ENCODE measurements around the gene ZBTB7C.
"Not testable (repeated sequence)": the region's sequence is repeated elsewhere in the genome, so short reads cannot be mapped to it uniquely, and the experiment has no call there.

Gene ZBTB7C

GRCh38 chr18:48293954-48294898, 115.0 kb downstream of the ZBTB7C start:
- no peak for TF ChIP-seq ZNF274 (IDR thresholded peaks at IDR 0.05; ENCODE audit: low read depth, low read length)
- TF ChIP-seq SUZ12 (IDR thresholded peaks at IDR 0.05; ENCODE audit: extremely low read depth, insufficient read depth, insufficient read length): no peak
- TF ChIP-seq YY1 (IDR thresholded peaks at IDR 0.05; ENCODE audit: insufficient read depth, insufficient read length): no peak
- DNase-seq (ENCODE audit: low read depth, low spot score): no peak

GRCh38 chr18:48292782-48293424, 116.3 kb downstream of the ZBTB7C start:
- no peak overlapping the region for H3K4me3 ChIP-seq (ENCODE audit: insufficient read length, low read depth)
- peaks cover 16% of the 10 kb centered on the region for H3K4me1 ChIP-seq (ENCODE audit: insufficient read depth, insufficient read length)
- no peaks in the 10 kb centered on the region for H3K36me3 ChIP-seq (ENCODE audit: insufficient read depth, insufficient read length, low read length)
- H3K9ac ChIP-seq (ENCODE audit: insufficient read length, low read depth): no peak overlapping the region
- TF ChIP-seq YY1 (IDR thresholded peaks at IDR 0.05; ENCODE audit: insufficient read depth, insufficient read length) (no peak), SUZ12 (IDR thresholded peaks at IDR 0.05; ENCODE audit: extremely low read depth, insufficient read depth, insufficient read length) (no peak), ZNF274 (IDR thresholded peaks at IDR 0.05; ENCODE audit: low read depth, low read length) (no peak)
- DNase-seq (ENCODE audit: low read depth, low spot score): no peak
- H3K27me3 ChIP-seq (ENCODE audit: insufficient read depth, insufficient read length): no peaks in the 10 kb centered on the region
- no peaks in the 10 kb centered on the region for H3K9me3 ChIP-seq (ENCODE audit: insufficient read depth, low read length)

More at GRCh38 chr18:48293954-48294898, 115.0 kb downstream of the ZBTB7C start:
- Histone ChIP-seq H3K9me3 (ENCODE audit: insufficient read depth, low read length) (no peaks in the 10 kb centered on the region), H3K4me1 (ENCODE audit: insufficient read depth, insufficient read length) (peaks cover 16% of the 10 kb centered on the region), H3K4me3 (ENCODE audit: insufficient read length, low read depth) (no peak overlapping the region), H3K36me3 (ENCODE audit: insufficient read depth, insufficient read length, low read length) (no peaks in the 10 kb centered on the region), H3K27me3 (ENCODE audit: insufficient read depth, insufficient read length) (no peaks in the 10 kb centered on the region), H3K9ac (ENCODE audit: insufficient read length, low read depth) (no peak overlapping the region)

- no peak overlapping the region for H3K9ac ChIP-seq (ENCODE audit: insufficient read length, low read depth)
- H3K27me3 ChIP-seq (ENCODE audit: insufficient read depth, insufficient read length): no peaks in the 10 kb centered on the region
- DNase-seq (ENCODE audit: low read depth, low spot score): no peak
- peaks cover 16% of the 10 kb centered on the region for H3K4me1 ChIP-seq (ENCODE audit: insufficient read depth, insufficient read length)
- TF ChIP-seq SUZ12 (IDR thresholded peaks at IDR 0.05; ENCODE audit: extremely low read depth, insufficient read depth, insufficient read length) (no peak), YY1 (IDR thresholded peaks at IDR 0.05; ENCODE audit: insufficient read depth, insufficient read length) (no peak), ZNF274 (IDR thresholded peaks at IDR 0.05; ENCODE audit: low read depth, low read length) (no peak)
- H3K4me3 ChIP-seq (ENCODE audit: insufficient read length, low read depth): no peak overlapping the region
- no peaks in the 10 kb centered on the region for H3K36me3 ChIP-seq (ENCODE audit: insufficient read depth, insufficient read length, low read length)
- no peaks in the 10 kb centered on the region for H3K9me3 ChIP-seq (ENCODE audit: insufficient read depth, low read length)
Measured at GRCh38 chr18:48292229-48292628, 117.0 kb downstream of the ZBTB7C start.

GRCh38 chr18:48290162-48290926, 118.8 kb downstream of the ZBTB7C start:
- Histone ChIP-seq H3K27me3 (ENCODE audit: insufficient read depth, insufficient read length) (no peaks in the 10 kb centered on the region), H3K9me3 (ENCODE audit: insufficient read depth, low read length) (no peaks in the 10 kb centered on the region), H3K4me1 (ENCODE audit: insufficient read depth, insufficient read length) (peaks cover 10% of the 10 kb centered on the region), H3K4me3 (ENCODE audit: insufficient read length, low read depth) (no peak overlapping the region), H3K9ac (ENCODE audit: insufficient read length, low read depth) (no peak overlapping the region), H3K36me3 (ENCODE audit: insufficient read depth, insufficient read length, low read length) (no peaks in the 10 kb centered on the region)
- no peak for TF ChIP-seq ZNF274 (IDR thresholded peaks at IDR 0.05; ENCODE audit: low read depth, low read length)
- TF ChIP-seq SUZ12 (IDR thresholded peaks at IDR 0.05; ENCODE audit: extremely low read depth, insufficient read depth, insufficient read length): no peak
- TF ChIP-seq YY1 (IDR thresholded peaks at IDR 0.05; ENCODE audit: insufficient read depth, insufficient read length): no peak
- DNase-seq (ENCODE audit: low read depth, low spot score): no peak

GRCh38 chr18:48284743-48285142, 124.4 kb downstream of the ZBTB7C start:
- no peak overlapping the region for H3K9ac ChIP-seq (ENCODE audit: insufficient read length, low read depth)
- no peaks in the 10 kb centered on the region for H3K36me3 ChIP-seq (ENCODE audit: insufficient read depth, insufficient read length, low read length)
- no peaks in the 10 kb centered on the region for H3K9me3 ChIP-seq (ENCODE audit: insufficient read depth, low read length)
- H3K4me3 ChIP-seq (ENCODE audit: insufficient read length, low read depth): no peak overlapping the region
- no peaks in the 10 kb centered on the region for H3K4me1 ChIP-seq (ENCODE audit: insufficient read depth, insufficient read length)
- TF ChIP-seq SUZ12 (IDR thresholded peaks at IDR 0.05; ENCODE audit: extremely low read depth, insufficient read depth, insufficient read length): no peak
- TF ChIP-seq YY1 (IDR thresholded peaks at IDR 0.05; ENCODE audit: insufficient read depth, insufficient read length): no peak
- TF ChIP-seq ZNF274 (IDR thresholded peaks at IDR 0.05; ENCODE audit: low read depth, low read length): no peak
- no peak for DNase-seq (ENCODE audit: low read depth, low spot score)
- no peaks in the 10 kb centered on the region for H3K27me3 ChIP-seq (ENCODE audit: insufficient read depth, insufficient read length)

- not testable (repeated sequence) for H3K27me3 ChIP-seq (ENCODE audit: insufficient read depth, insufficient read length); H3K9me3 ChIP-seq (ENCODE audit: insufficient read depth, low read length); H3K4me3 ChIP-seq (ENCODE audit: insufficient read length, low read depth); DNase-seq (ENCODE audit: low read depth, low spot score); H3K9ac ChIP-seq (ENCODE audit: insufficient read length, low read depth); H3K36me3 ChIP-seq (ENCODE audit: insufficient read depth, insufficient read length, low read length); H3K4me1 ChIP-seq (ENCODE audit: insufficient read depth, insufficient read length)
Measured at GRCh38 chr18:48284011-48284410, 125.2 kb downstream of the ZBTB7C start.

- H3K27me3 ChIP-seq (ENCODE audit: insufficient read depth, insufficient read length); DNase-seq (ENCODE audit: low read depth, low spot score); H3K4me1 ChIP-seq (ENCODE audit: insufficient read depth, insufficient read length); H3K9me3 ChIP-seq (ENCODE audit: insufficient read depth, low read length); H3K36me3 ChIP-seq (ENCODE audit: insufficient read depth, insufficient read length, low read length); H3K4me3 ChIP-seq (ENCODE audit: insufficient read length, low read depth); H3K9ac ChIP-seq (ENCODE audit: insufficient read length, low read depth): not testable (repeated sequence)
Measured at GRCh38 chr18:48281460-48281859, 127.7 kb downstream of the ZBTB7C start.

Measured in NT2/D1 (cell line).